ENCODE data around the gene DOK3.

- TF ChIP-seq CTCF (conservative IDR thresholded peaks at IDR 0.05; ENCODE audit: low read length) (no peak), EZH2phosphoT487 (IDR thresholded peaks at IDR 0.05; ENCODE audit: borderline replicate concordance) (no peak)
These were observed 50.3 kb downstream of the DOK3 start for GRCh38 chr5:177459357-177459756.
